Parathyroid adenoma (tissue), 2 donors: Measurements from ENCODE around the gene PERM1.

Experiments used
- H2AFZ ChIP-seq: fragments of 300-600 bp; sonication (generic); one replicate; pipeline ENCODE4 v1.7.0; 2017; ENCODE audit warnings: antibody characterized with exemption, mild to moderate bottlenecking
- H3K27ac ChIP-seq: fragments of 300-600 bp; sonication (generic); one replicate; pipeline ENCODE4 v1.7.0; 2017
- H3K27me3 ChIP-seq: fragments of 300-600 bp; sonication (generic); one replicate; pipeline ENCODE4 v1.7.0; 2017; ENCODE audit warnings: low read length; ENCODE audit not compliant: control insufficient read depth, insufficient read depth
- H3K36me3 ChIP-seq: fragments of 300-600 bp; sonication (generic); one replicate; pipeline ENCODE4 v1.7.0; 2017; ENCODE audit warnings: low read length; ENCODE audit not compliant: control insufficient read depth, insufficient read depth
- H3K4me1 ChIP-seq: fragments of 300-600 bp; sonication (generic); one replicate; pipeline ENCODE4 v1.7.0; 2017; ENCODE audit warnings: control low read depth
- H3K4me2 ChIP-seq: fragments of 300-600 bp; sonication (generic); one replicate; pipeline ENCODE4 v1.7.0; 2017; ENCODE audit warnings: low read length
- H3K4me3 ChIP-seq: fragments of 300-600 bp; sonication (generic); one replicate; pipeline ENCODE4 v1.7.0; 2017; ENCODE audit warnings: low read depth, low read length
- H3K79me2 ChIP-seq: fragments of 300-600 bp; sonication (generic); one replicate; pipeline ENCODE4 v1.7.0; 2017; ENCODE audit warnings: control low read depth
- H3K9ac ChIP-seq: fragments of 300-600 bp; sonication (generic); one replicate; pipeline ENCODE4 v1.7.0; 2017; ENCODE audit warnings: mild to moderate bottlenecking
- H3K9me3 ChIP-seq: fragments of 300-600 bp; sonication (generic); one replicate; pipeline ENCODE4 v1.7.0; 2017; ENCODE audit warnings: low read length; ENCODE audit not compliant: control insufficient read depth
- CTCF ChIP-seq: fragments of 300-600 bp; sonication (generic); IDR thresholded peaks from one replicate; pipeline ENCODE4 v1.7.0; 2017; ENCODE audit warnings: antibody characterized with exemption, mild to moderate bottlenecking
- donor health status: primary hyperparathyroidism.

The PERM1 gene

GRCh38 chr1:1025730-1026129, 43.8 kb upstream of the PERM1 start:
- Histone ChIP-seq H3K9ac (no peak overlapping the region), H3K4me1 (no peaks in the 10 kb centered on the region), H3K27me3 (no peaks in the 10 kb centered on the region), H3K4me3 (no peak overlapping the region), H3K9me3 (no peaks in the 10 kb centered on the region), H3K27ac (no peak overlapping the region), H3K36me3 (no peaks in the 10 kb centered on the region), H2AFZ (no peak overlapping the region), H3K4me2 (no peak overlapping the region), H3K79me2 (no peaks in the 10 kb centered on the region)
- no peak for TF ChIP-seq CTCF

- Histone ChIP-seq H3K79me2 (no peaks in the 10 kb centered on the region), H3K27ac (no peak overlapping the region), H3K9me3 (no peaks in the 10 kb centered on the region), H3K4me2 (no peak overlapping the region), H3K9ac (no peak overlapping the region), H3K4me3 (no peak overlapping the region), H3K27me3 (no peaks in the 10 kb centered on the region), H3K4me1 (no peaks in the 10 kb centered on the region), H2AFZ (no peak overlapping the region), H3K36me3 (no peaks in the 10 kb centered on the region)
- TF ChIP-seq CTCF: no peak
These were observed 43.1 kb upstream of the PERM1 start for GRCh38 chr1:1024771-1025699.

GRCh38 chr1:1024149-1024770, 42.4 kb upstream of the PERM1 start:
- Histone ChIP-seq H3K36me3 (no peaks in the 10 kb centered on the region), H3K4me3 (no peak overlapping the region), H3K4me1 (no peaks in the 10 kb centered on the region), H3K4me2 (no peak overlapping the region), H3K27ac (no peak overlapping the region), H3K79me2 (no peaks in the 10 kb centered on the region), H3K9me3 (no peaks in the 10 kb centered on the region), H2AFZ (no peak overlapping the region), H3K9ac (no peak overlapping the region), H3K27me3 (no peaks in the 10 kb centered on the region)
- TF ChIP-seq CTCF: no peak

- H3K9ac ChIP-seq: no peak overlapping the region
- no peak overlapping the region for H3K27ac ChIP-seq
- no peaks in the 10 kb centered on the region for H3K79me2 ChIP-seq
- no peaks in the 10 kb centered on the region for H3K9me3 ChIP-seq
- H3K27me3 ChIP-seq: no peaks in the 10 kb centered on the region
- no peak overlapping the region for H3K4me2 ChIP-seq
- H3K4me1 ChIP-seq: no peaks in the 10 kb centered on the region
- H3K4me3 ChIP-seq: no peak overlapping the region
- H3K36me3 ChIP-seq: no peaks in the 10 kb centered on the region
- TF ChIP-seq CTCF: no peak
- H2AFZ ChIP-seq: no peak overlapping the region
These were observed 41.8 kb upstream of the PERM1 start for GRCh38 chr1:1023700-1024099.
